H9 (cell line): ENCODE measurements around the gene CASTOR1. TPM values are rescaled to one million over a fixed set of nuclear protein-coding genes. Genes with fewer than 3 reads are reported as not detected.

Experiments
- DNase-seq: peaks from one replicate; pipeline ENCODE4 v3.0.0-alpha.2; 2017
- H2AFZ ChIP-seq: one replicate; pipeline ENCODE4 v1.6.1; 2013; ENCODE audit warnings: mild to moderate bottlenecking, low read length, control low read depth, moderate library complexity
- H2AK5ac ChIP-seq: 2 replicates; pipeline ENCODE4 v1.6.1; 2013; ENCODE audit warnings: low read length, control low read depth, mixed read lengths; ENCODE audit not compliant: insufficient read length
- H2BK120ac ChIP-seq: one replicate; pipeline ENCODE4 v1.6.1; 2013; ENCODE audit warnings: low read depth, mild to moderate bottlenecking, low read length, control low read depth, inconsistent platforms; ENCODE audit not compliant: poor library complexity, severe bottlenecking
- H2BK12ac ChIP-seq: 2 replicates; pipeline ENCODE4 v1.6.1; 2013; ENCODE audit warnings: low read length, control low read depth, mixed read lengths, low read depth; ENCODE audit not compliant: insufficient read length
- H2BK15ac ChIP-seq: 2 replicates; pipeline ENCODE4 v1.6.1; 2013; ENCODE audit warnings: low read depth, low read length, control low read depth
- H2BK20ac ChIP-seq: one replicate; pipeline ENCODE4 v1.6.1; 2013; ENCODE audit warnings: low read depth, mild to moderate bottlenecking, low read length, control low read depth, inconsistent platforms; ENCODE audit not compliant: poor library complexity, severe bottlenecking
- H2BK5ac ChIP-seq: 2 replicates; pipeline ENCODE4 v1.6.1; 2013; ENCODE audit warnings: low read length, control low read depth, mixed read lengths; ENCODE audit not compliant: insufficient read length
- H3K14ac ChIP-seq: 2 replicates; pipeline ENCODE4 v1.6.1; 2013; ENCODE audit warnings: low read length, control low read depth; ENCODE audit not compliant: insufficient read depth
- H3K18ac ChIP-seq: 2 replicates; pipeline ENCODE4 v1.6.1; 2013; ENCODE audit warnings: low read depth, mild to moderate bottlenecking, mixed read lengths, low read length, control low read depth; ENCODE audit not compliant: insufficient read length
- H3K23ac ChIP-seq: 2 replicates; pipeline ENCODE4 v1.6.1; 2013; ENCODE audit warnings: low read length, control low read depth, mixed read lengths, low read depth; ENCODE audit not compliant: insufficient read length
- H3K23me2 ChIP-seq: 2 replicates; pipeline ENCODE4 v1.6.1; 2013; ENCODE audit warnings: low read depth, mild to moderate bottlenecking, mixed read lengths, low read length, control low read depth; ENCODE audit not compliant: insufficient read length, poor library complexity, severe bottlenecking
- H3K27ac ChIP-seq: 2 replicates; pipeline ENCODE4 v1.5.1; 2013; ENCODE audit warnings: low read length, control low read depth, mixed read lengths, low read depth; ENCODE audit not compliant: insufficient read length
- H3K27me3 ChIP-seq: 2 replicates; pipeline ENCODE4 v1.6.1; 2013; ENCODE audit warnings: low read length, control low read depth, inconsistent platforms; ENCODE audit not compliant: insufficient read depth
- H3K4ac ChIP-seq: 2 replicates; pipeline ENCODE4 v1.6.1; 2013; ENCODE audit warnings: low read depth, mild to moderate bottlenecking, control low read depth, inconsistent platforms, low read length, moderate library complexity
- H3K4me1 ChIP-seq: 2 replicates; pipeline ENCODE4 v1.6.1; 2013; ENCODE audit warnings: low read length, control low read depth, inconsistent platforms; ENCODE audit not compliant: insufficient read depth
- H3K4me2 ChIP-seq: 2 replicates; pipeline ENCODE4 v1.6.1; 2013; ENCODE audit warnings: low read length, control low read depth, mixed read lengths; ENCODE audit not compliant: insufficient read length, insufficient read depth
- H3K56ac ChIP-seq: 2 replicates; pipeline ENCODE4 v1.6.1; 2013; ENCODE audit warnings: low read depth, mild to moderate bottlenecking, mixed read lengths, low read length, control low read depth; ENCODE audit not compliant: insufficient read length
- H3K79me1 ChIP-seq: 2 replicates; pipeline ENCODE4 v1.6.1; 2013; ENCODE audit warnings: low read depth, mild to moderate bottlenecking, moderate library complexity, low read length, control low read depth, inconsistent platforms; ENCODE audit not compliant: insufficient read depth, poor library complexity, severe bottlenecking
- H3K79me2 ChIP-seq: 2 replicates; pipeline ENCODE4 v1.6.1; 2013; ENCODE audit warnings: low read length, control low read depth, inconsistent platforms; ENCODE audit not compliant: insufficient read depth
- H3K9ac ChIP-seq: 2 replicates; pipeline ENCODE4 v1.6.1; 2013; ENCODE audit warnings: low read length, control low read depth, mixed read lengths; ENCODE audit not compliant: insufficient read length; ENCODE audit errors: extremely low read depth
- H3K9me3 ChIP-seq: one replicate; pipeline ENCODE4 v1.6.1; 2013; ENCODE audit warnings: low read depth, low read length, inconsistent platforms; ENCODE audit not compliant: control insufficient read depth
- H3T11ph ChIP-seq: one replicate; pipeline ENCODE4 v1.6.1; 2013; ENCODE audit warnings: mild to moderate bottlenecking, low read length, control low read depth, inconsistent platforms
- H4K20me1 ChIP-seq: one replicate; pipeline ENCODE4 v1.6.1; 2013; ENCODE audit not compliant: control insufficient read depth, insufficient read length, insufficient read depth
- H4K5ac ChIP-seq: 2 replicates; pipeline ENCODE4 v1.6.1; 2013; ENCODE audit warnings: low read depth, mild to moderate bottlenecking, mixed read lengths, low read length, control low read depth; ENCODE audit not compliant: insufficient read length
- H4K8ac ChIP-seq: replicated peaks from 2 replicates; pipeline ENCODE4 v1.6.1; 2013; ENCODE audit warnings: low read length, control low read depth, mixed read lengths, low read depth; ENCODE audit not compliant: insufficient read length
- H4K91ac ChIP-seq: 2 replicates; pipeline ENCODE4 v1.6.1; 2013; ENCODE audit warnings: low read depth, mild to moderate bottlenecking, moderate library complexity, mixed read lengths, low read length, control low read depth; ENCODE audit not compliant: insufficient read length
- H3K27ac Mint-ChIP-seq, 3 experiments: 2 replicates in 2 of 3; 3 replicates in 1 of 3; pipeline ENCODE4 v1.8.0; 2020 to 2021; ENCODE audit warnings: mixed read lengths in 3 of 3, mild to moderate bottlenecking in 1 of 3, moderate library complexity in 1 of 3
- H3K27me3 Mint-ChIP-seq: 2 replicates; pipeline ENCODE4 v1.8.0; 2021; ENCODE audit warnings: low read depth, mild to moderate bottlenecking, moderate library complexity, mixed read lengths
- H3K36me3 Mint-ChIP-seq, 3 experiments: 2 replicates in 2 of 3; 3 replicates in 1 of 3; pipeline ENCODE4 v1.8.0; 2020 to 2021; ENCODE audit warnings: low read depth in 3 of 3, mixed read lengths in 3 of 3; ENCODE audit not compliant: insufficient read depth in 1 of 3
- H3K4me1 Mint-ChIP-seq, 2 experiments: 2 replicates each; pipeline ENCODE4 v1.8.0; 2020; ENCODE audit warnings: mixed read lengths in 2 of 2
- H3K4me3 Mint-ChIP-seq, 2 experiments: 2 replicates in 1 of 2; 3 replicates in 1 of 2; pipeline ENCODE4 v1.8.0; 2020 to 2021; ENCODE audit warnings: mild to moderate bottlenecking in 2 of 2, mixed read lengths in 2 of 2, moderate library complexity in 1 of 2
- H3K9me3 Mint-ChIP-seq, 2 experiments: 2 replicates in 1 of 2; 3 replicates in 1 of 2; pipeline ENCODE4 v1.8.0; 2020; ENCODE audit warnings: mild to moderate bottlenecking in 2 of 2, mixed read lengths in 2 of 2, moderate library complexity in 1 of 2
- CTCF ChIP-seq: fragments of 200-600 bp; sonication (generic); conservative IDR thresholded peaks from 3 replicates; pipeline ENCODE4 v1.8.0; 2021; ENCODE audit warnings: antibody characterized with exemption, mild to moderate bottlenecking
- WGBS: extraction: QIAGEN DNeasy Blood & Tissue Kit; methylation state at CpG from one replicate; pipeline ENCODE4 v1.1.7; 2013; ENCODE audit warnings: missing lambda C conversion rate, low lambda C conversion rate, mixed read lengths; ENCODE audit not compliant: insufficient read length; ENCODE audit errors: extremely low coverage; 5-methylcytosine and 5-hydroxymethylcytosine counted together
- total RNA-seq: library from RNA; stranded (reverse); gene quantifications from 2 replicates; pipeline ENCODE4 v1.2.1, GENCODE V29; 2021

Gene CASTOR1
- total RNA-seq, 1 experiment from 2014 or later: 8.8 TPM

- Histone ChIP-seq H2BK5ac (no peak overlapping the region), H2BK20ac (no peak overlapping the region), H4K20me1 (no peaks in the 10 kb centered on the region), H3K27me3 (no peaks in the 10 kb centered on the region), H2AFZ (no peak overlapping the region), H3K23me2 (peaks cover 3% of the 10 kb centered on the region), H3K27ac (no peak overlapping the region), H3K4me1 (no peaks in the 10 kb centered on the region; the same call in 1 of the 2 replicates), H3K4ac (no peak overlapping the region), H3K9ac (no peak overlapping the region), H2BK12ac (no peak overlapping the region), H3K9me3 (no peaks in the 10 kb centered on the region), H3K23ac (no peak overlapping the region), H4K91ac (no peak overlapping the region), H4K8ac (no peak overlapping the region), H2BK15ac (no peak overlapping the region), H3T11ph (no peak overlapping the region), H3K79me2 (no peaks in the 10 kb centered on the region), H2AK5ac (no peak overlapping the region), H3K4me2 (no peak overlapping the region), H3K18ac (no peak overlapping the region), H3K56ac (no peak overlapping the region), H4K5ac (no peak overlapping the region), H3K79me1 (no peaks in the 10 kb centered on the region), H2BK120ac (no peak overlapping the region), H3K14ac (no peak overlapping the region)
- H3K36me3 Mint-ChIP-seq: peaks cover 4 to 14% (median 5%) of the 10 kb centered on the region in 3 experiments; a peak in 5 of 7 replicates
- no peaks in the 10 kb centered on the region for H3K27me3 Mint-ChIP-seq
- no peak overlapping the region; a peak in 1 of 7 replicates for H3K27ac Mint-ChIP-seq
- H3K4me1 Mint-ChIP-seq: peaks cover 2 to 10% of the 10 kb centered on the region in 2 experiments; a peak in 3 of 4 replicates
- TF ChIP-seq CTCF: no peak
- peaks cover 0 to 1% of the 10 kb centered on the region in 2 experiments; a peak in 1 of 5 replicates for H3K9me3 Mint-ChIP-seq
- no CpG with 5 or more reads among the region's 11 CpGs for WGBS
- no peak for DNase-seq
- H3K4me3 Mint-ChIP-seq: no peak overlapping the region
These were observed 5.5 kb upstream of the CASTOR1 start for GRCh38 chr22:30294830-30295229.
